Endothelial cell of umbilical vein (primary cell): ENCODE results near the gene CYREN. TPM values are rescaled to one million over a fixed set of nuclear protein-coding genes. Genes with fewer than 3 reads are reported as not detected.

Experiments
- BruUV-seq: library from RNA; stranded (reverse); fragments of 400-500 nt; replicated peaks from 2 replicates; lab custom pipeline; 2021; lab: Mats Ljungman, UMichigan
- CTCF ChIA-PET: fragments of 300-600, 350-600 bp; sonication (Branson Sonifier 250); formaldehyde crosslinking; loops from one replicate; lab custom pipeline; 2021; ENCODE audit warnings: antibody characterized with exemption, inconsistent platforms; lab: Charles Lee
- POLR2A ChIA-PET: fragments of 300-600, 350-600 bp; sonication (Branson Sonifier 250); formaldehyde crosslinking; loops from one replicate; lab custom pipeline; 2021; ENCODE audit warnings: antibody characterized with exemption, inconsistent platforms; lab: Charles Lee
- DNase-seq: peaks from one replicate; pipeline ENCODE4 v3.0.0-alpha.2; 2011; ENCODE audit warnings: low read depth, low spot score
- FAIRE-seq: peaks from 2 replicates; lab custom pipeline; 2011; peaks lifted over from hg19 to GRCh38; lab: Jason Lieb, UNC
- H2AFZ ChIP-seq: 2 replicates; pipeline ENCODE4 v1.6.0; 2012; ENCODE audit warnings: low read depth, low read length, control low read depth, inconsistent platforms
- H3K27ac ChIP-seq: 2 replicates; pipeline ENCODE4 v1.5.1; 2011; ENCODE audit warnings: low read depth, mild to moderate bottlenecking, control low read depth, low read length, moderate library complexity; ENCODE audit not compliant: insufficient read depth
- H3K27me3 ChIP-seq, 2 experiments: 2 replicates each; pipeline versions ENCODE4 v1.6.0 to v1.6.1; 2011; ENCODE audit warnings: low read length in 2 of 2, mixed read lengths in 1 of 2; ENCODE audit not compliant: control insufficient read depth in 2 of 2, insufficient read depth in 2 of 2
- H3K36me3 ChIP-seq, 2 experiments: 2 replicates in 1 of 2; 3 replicates in 1 of 2; pipeline ENCODE4 v1.5.1; 2011; ENCODE audit warnings: low read length in 2 of 2, mild to moderate bottlenecking in 1 of 2, moderate library complexity in 1 of 2; ENCODE audit not compliant: control insufficient read depth in 2 of 2, insufficient read depth in 2 of 2; ENCODE audit errors: extremely low read depth in 1 of 2
- H3K4me1 ChIP-seq: 3 replicates; pipeline ENCODE4 v1.5.1; 2011; ENCODE audit warnings: mild to moderate bottlenecking, low read length; ENCODE audit not compliant: control insufficient read depth, insufficient read depth; ENCODE audit errors: extremely low read depth
- H3K4me2 ChIP-seq: 2 replicates; pipeline ENCODE4 v1.6.1; 2011; ENCODE audit warnings: low read length, control low read depth, mixed read lengths; ENCODE audit not compliant: insufficient read depth
- H3K4me3 ChIP-seq, 3 experiments: fragments of 200-600 bp in 1 of 3; sonication (generic), shearing (Covaris generic) in 1 of 3; replicated peaks in 1 of 3; 2 replicates each; pipeline ENCODE4 v1.5.1; 2011 to 2016; ENCODE audit warnings: control low read depth in 3 of 3, low read length in 3 of 3, mild to moderate bottlenecking in 2 of 3, inconsistent platforms in 1 of 3, low read depth in 1 of 3, moderate library complexity in 1 of 3; ENCODE audit not compliant: insufficient read depth in 1 of 3
- H3K79me2 ChIP-seq: 2 replicates; pipeline ENCODE4 v1.6.0; 2012; ENCODE audit warnings: low read length, inconsistent platforms; ENCODE audit not compliant: control insufficient read depth, insufficient read depth
- H3K9ac ChIP-seq: replicated peaks from 2 replicates; pipeline ENCODE3; 2011; ENCODE audit warnings: low read length, control low read depth; ENCODE audit not compliant: insufficient read depth; ENCODE audit errors: extremely low read depth
- H3K9me1 ChIP-seq: replicated peaks from 3 replicates; pipeline ENCODE4 v1.6.0; 2011; ENCODE audit warnings: mild to moderate bottlenecking, low read length; ENCODE audit not compliant: control insufficient read depth, insufficient read depth; ENCODE audit errors: extremely low read depth
- H3K9me3 ChIP-seq: replicated peaks from 2 replicates; pipeline ENCODE4 v1.5.1; 2012; ENCODE audit warnings: low read length, inconsistent platforms; ENCODE audit not compliant: control insufficient read depth, insufficient read depth
- H4K20me1 ChIP-seq: replicated peaks from 2 replicates; pipeline ENCODE3; 2011; ENCODE audit warnings: mild to moderate bottlenecking, low read length; ENCODE audit not compliant: control insufficient read depth, insufficient read depth; ENCODE audit errors: extremely low read depth
- CTCF ChIP-seq, 2 donors: IDR thresholded peaks; 1 replicate in 1 of 2; 2 replicates in 1 of 2; pipeline ENCODE4 v1.5.1; 2011; ENCODE audit warnings: low read length in 2 of 2, mild to moderate bottlenecking in 2 of 2, moderate library complexity in 2 of 2, control low read depth in 1 of 2, inconsistent platforms in 1 of 2, low read depth in 1 of 2; ENCODE audit not compliant: insufficient read depth in 1 of 2; ENCODE audit errors: extremely low read depth in 1 of 2
- EZH2 ChIP-seq: IDR thresholded peaks from 2 replicates; pipeline ENCODE4 v1.6.1; 2012; ENCODE audit warnings: borderline replicate concordance, low read depth, mild to moderate bottlenecking, moderate library complexity, low read length, inconsistent platforms; ENCODE audit not compliant: severe bottlenecking
- FOS ChIP-seq: IDR thresholded peaks from 2 replicates; pipeline ENCODE4 v1.6.1; 2011; ENCODE audit warnings: mild to moderate bottlenecking, low read length, moderate library complexity, borderline replicate concordance; ENCODE audit not compliant: insufficient read depth
- GATA2 ChIP-seq: IDR thresholded peaks from 2 replicates; pipeline ENCODE4 v1.7.0; 2011; ENCODE audit warnings: low read depth, mild to moderate bottlenecking, moderate library complexity, mixed read lengths, low read length; ENCODE audit not compliant: insufficient read length, insufficient read depth
- JUN ChIP-seq: IDR thresholded peaks from 2 replicates; pipeline ENCODE4 v1.6.1; 2011; ENCODE audit warnings: borderline replicate concordance, low read depth; ENCODE audit not compliant: insufficient read length, insufficient read depth
- MYC ChIP-seq: IDR thresholded peaks from one replicate; pipeline ENCODE4 v1.6.1; 2011; ENCODE audit warnings: mild to moderate bottlenecking, low read depth, low read length
- POLR2A ChIP-seq: IDR thresholded peaks from 2 replicates; pipeline ENCODE4 v1.6.1; 2012; ENCODE audit warnings: low read depth, mild to moderate bottlenecking, control low read depth, low read length
- POLR2AphosphoS5 ChIP-seq: IDR thresholded peaks from 2 replicates; pipeline ENCODE4 v1.6.1; 2012; ENCODE audit warnings: low read depth, mild to moderate bottlenecking, control low read depth, low read length, moderate library complexity; ENCODE audit not compliant: insufficient read depth
- dilution Hi-C: fragments of 300-500 bp; cut with MboI; formaldehyde crosslinking; loops from one replicate; pipeline ENCODE4 v1.15.0; 2019; ENCODE audit warnings: low sequenced_read_pairs; ENCODE audit not compliant: extremely low pct_ligation_motif_present
- intact Hi-C: fragments of 100-400 bp; cut with micrococcal nuclease; formaldehyde crosslinking; loops from one replicate; pipeline ENCODE4 v1.10.0; 2022
- polyA plus RNA-seq, 4 experiments: library from polyadenylated mRNA; depleted of rRNA in 3 of 4; stranded (reverse) in 3 of 4; unstranded in 1 of 4; fragments of >200 nt; gene quantifications; 2 replicates each; pipeline versions ENCODE4 v1.2.1 to v1.2.3, GENCODE V29; 2011 to 2012; ENCODE audit warnings: missing spikeins in 1 of 4
- total RNA-seq: library from RNA; stranded (reverse); gene quantifications from 2 replicates; pipeline ENCODE4 v1.2.3, GENCODE V29; 2021
- TF ChIP-seq, protein P1 (sequence below): IDR thresholded peaks from 2 replicates; pipeline ENCODE4 v1.6.1; 2011; ENCODE audit not compliant: insufficient read depth, insufficient read length

The CYREN gene
- total and polyA plus RNA-seq, 2 donors (not counting 3 experiments of a cell fraction or from before 2014, with no cell fraction given), result 19.1 to 30.8 TPM

DNA sequence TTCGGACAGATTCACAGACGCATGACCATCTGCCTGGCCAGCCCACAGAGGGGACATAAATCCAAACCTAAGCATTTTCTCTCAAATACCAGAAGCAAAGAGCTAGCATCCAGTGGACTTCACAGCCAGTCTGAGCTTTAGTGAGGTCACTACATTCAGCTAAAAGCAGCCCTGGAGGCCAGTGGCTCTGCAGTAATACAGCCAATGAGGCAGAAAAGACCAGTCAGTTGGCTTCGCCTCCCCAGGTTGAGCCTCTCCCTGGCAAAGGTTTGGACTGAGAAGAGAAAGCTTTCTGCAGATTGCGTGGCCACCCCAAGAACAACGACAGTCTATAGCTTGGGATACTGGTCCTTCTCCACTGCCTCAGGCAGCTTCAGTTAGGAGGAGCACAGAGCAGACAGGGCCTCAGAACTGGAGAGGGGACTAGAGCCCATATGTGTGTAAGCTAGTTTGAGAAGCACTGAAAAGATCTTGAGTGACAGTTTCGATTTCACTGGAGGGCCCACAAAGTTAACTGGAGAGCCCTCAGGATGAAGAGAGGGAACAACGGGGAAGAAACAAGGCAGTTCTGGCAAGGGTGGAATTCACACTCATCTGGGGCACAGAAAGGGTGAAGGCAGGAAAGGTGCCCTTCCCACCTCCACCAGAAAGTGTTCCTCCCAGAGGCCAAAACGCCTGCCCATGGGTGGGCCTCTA lies 37.0 kb upstream of the CYREN start:
- no peak for TF ChIP-seq MYC
- TF ChIP-seq POLR2A, result no peak
- Histone ChIP-seq H4K20me1 (no peaks in the 10 kb centered on the region), H3K27me3 (no peaks in the 10 kb centered on the region), H3K9ac (no peak overlapping the region), H3K4me2 (no peak overlapping the region), H3K79me2 (no peaks in the 10 kb centered on the region), H3K27ac (no peak overlapping the region), H3K4me3 (no peak overlapping the region), H2AFZ (no peak overlapping the region), H3K9me3 (no peaks in the 10 kb centered on the region), H3K36me3 (no peaks in the 10 kb centered on the region), H3K4me1 (peaks cover 8% of the 10 kb centered on the region), H3K9me1 (no peaks in the 10 kb centered on the region)
- FAIRE-seq (no peak), DNase-seq (no peak)
- CTCF ChIA-PET, result no interaction called here
- BruUV-seq, result no TSS peak
- intact Hi-C loops (no loop called here), dilution Hi-C loops (no loop called here)
- POLR2A ChIA-PET, result no interaction called here

DNA sequence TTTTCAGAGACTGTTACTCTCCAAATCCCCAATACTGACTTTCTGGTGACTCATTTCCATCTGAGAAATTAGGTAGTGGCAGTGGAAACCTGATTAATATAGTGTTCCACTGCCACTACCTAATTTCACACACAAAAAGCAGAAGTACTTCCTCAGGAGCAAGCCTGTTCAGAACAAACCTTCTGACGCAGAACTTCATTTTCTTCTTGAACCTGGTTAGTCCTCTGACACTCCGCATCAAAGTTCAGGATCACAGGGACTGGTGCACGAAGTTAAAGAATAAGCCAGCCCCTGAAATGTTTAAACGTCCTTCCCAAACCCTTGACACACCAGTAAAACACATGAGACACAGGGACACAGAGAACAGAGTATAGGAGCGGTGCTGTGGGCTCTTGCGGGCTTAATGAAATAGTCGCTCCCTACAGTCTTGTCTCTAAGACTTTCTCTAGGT lies 36.5 kb upstream of the CYREN start:
- POLR2A ChIA-PET, result no interaction called here
- no peak for FAIRE-seq

More for the DNA sequence above, 36.5 kb upstream of the CYREN start:
- CTCF ChIA-PET, result no interaction called here
- Histone ChIP-seq H3K4me1 (peaks cover 7% of the 10 kb centered on the region), H3K27ac (no peak overlapping the region), H4K20me1 (no peaks in the 10 kb centered on the region), H3K79me2 (no peaks in the 10 kb centered on the region), H3K4me3 (no peak overlapping the region), H3K9ac (no peak overlapping the region), H3K27me3 (no peaks in the 10 kb centered on the region), H2AFZ (no peak overlapping the region), H3K4me2 (no peak overlapping the region), H3K9me1 (no peaks in the 10 kb centered on the region), H3K9me3 (no peaks in the 10 kb centered on the region), H3K36me3 (no peaks in the 10 kb centered on the region)
- intact Hi-C loops (no loop called here), dilution Hi-C loops (no loop called here)
- no TSS peak for BruUV-seq
- DNase-seq, result no peak
- TF ChIP-seq EZH2 (no peak), POLR2AphosphoS5 (no peak), JUN (no peak), GATA2 (no peak), POLR2A (no peak), MYC (no peak), FOS (no peak), CTCF (IDR thresholded peaks at IDR 0.05; ENCODE audit: extremely low read depth in 1 of 2, insufficient read depth in 1 of 2, low read depth in 1 of 2, low read length in 2 of 2) (no peak)
- TF ChIP-seq, protein P1, sequence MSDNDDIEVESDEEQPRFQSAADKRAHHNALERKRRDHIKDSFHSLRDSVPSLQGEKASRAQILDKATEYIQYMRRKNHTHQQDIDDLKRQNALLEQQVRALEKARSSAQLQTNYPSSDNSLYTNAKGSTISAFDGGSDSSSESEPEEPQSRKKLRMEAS, result no peak
